ENCODE measurements around the gene REPS1.
"Not testable (repeated sequence)": the region's sequence is repeated elsewhere in the genome, so short reads cannot be mapped to it uniquely, and the experiment has no call there.

Gene REPS1

GRCh38 chr6:138970159-138970558 is 17.9 kb downstream of the REPS1 start:
- DNase-seq: no peak

- no peak for DNase-seq
Observed at GRCh38 chr6:138966870-138967269, 21.2 kb downstream of the REPS1 start.

GRCh38 chr6:138965971-138966370 is 22.1 kb downstream of the REPS1 start:
- peak; percentile 14 for DNase-seq

GRCh38 chr6:138965291-138965874 is 22.7 kb downstream of the REPS1 start:
- no peak for DNase-seq

- DNase-seq: no peak
Observed at GRCh38 chr6:138964012-138964411, 24.0 kb downstream of the REPS1 start.

- no peak for DNase-seq
Observed at GRCh38 chr6:138963531-138963930, 24.5 kb downstream of the REPS1 start.

GRCh38 chr6:138963119-138963518 is 24.9 kb downstream of the REPS1 start:
- DNase-seq: no peak

GRCh38 chr6:138959521-138959920 is 28.5 kb downstream of the REPS1 start:
- DNase-seq: no peak

GRCh38 chr6:138958595-138958994 is 29.5 kb downstream of the REPS1 start:
- no peak for DNase-seq

- DNase-seq: no peak
Observed at GRCh38 chr6:138957903-138958302, 30.1 kb downstream of the REPS1 start.

- no peak for DNase-seq
Observed at GRCh38 chr6:138957484-138957883, 30.6 kb downstream of the REPS1 start.

GRCh38 chr6:138956244-138956924 is 31.7 kb downstream of the REPS1 start:
- DNase-seq: no peak

- DNase-seq: no peak
Observed at GRCh38 chr6:138955262-138955661, 32.8 kb downstream of the REPS1 start.

- no peak for DNase-seq
Observed at GRCh38 chr6:138953451-138953850, 34.6 kb downstream of the REPS1 start.

- no peak for DNase-seq
Observed at GRCh38 chr6:138948546-138949179, 39.4 kb downstream of the REPS1 start.

GRCh38 chr6:138948004-138948403 is 40.0 kb downstream of the REPS1 start:
- no peak for DNase-seq

GRCh38 chr6:138945354-138945753 is 42.7 kb downstream of the REPS1 start:
- DNase-seq: no peak

GRCh38 chr6:138944412-138944811 is 43.6 kb downstream of the REPS1 start:
- DNase-seq: no peak

GRCh38 chr6:138943089-138943625 is 44.9 kb downstream of the REPS1 start:
- DNase-seq: no peak

GRCh38 chr6:138936873-138937272 is 51.2 kb downstream of the REPS1 start:
- DNase-seq: not testable (repeated sequence)

GRCh38 chr6:138931660-138932059 is 56.4 kb downstream of the REPS1 start:
- no peak for DNase-seq

- DNase-seq: no peak
Observed at GRCh38 chr6:138926579-138926978, 61.5 kb downstream of the REPS1 start.

- no peak for DNase-seq
Observed at GRCh38 chr6:138925806-138926205, 62.2 kb downstream of the REPS1 start.

- no peak for DNase-seq
Observed at GRCh38 chr6:138923561-138923960, 64.5 kb downstream of the REPS1 start.

All from NCI-H510A treated with DMSO at 0.1 percent for 48 hours (cell line).